ENCODE measurements around the gene TMEM128. TPM values are rescaled to one million over a fixed set of nuclear protein-coding genes. Genes with fewer than 3 reads are reported as not detected.
"Not testable (repeated sequence)": the region's sequence is repeated elsewhere in the genome, so short reads cannot be mapped to it uniquely, and the experiment has no call there.

Gene TMEM128
- total RNA-seq, 2 donors from 2014 or later, result 16.9 to 18.7 TPM

DNA sequence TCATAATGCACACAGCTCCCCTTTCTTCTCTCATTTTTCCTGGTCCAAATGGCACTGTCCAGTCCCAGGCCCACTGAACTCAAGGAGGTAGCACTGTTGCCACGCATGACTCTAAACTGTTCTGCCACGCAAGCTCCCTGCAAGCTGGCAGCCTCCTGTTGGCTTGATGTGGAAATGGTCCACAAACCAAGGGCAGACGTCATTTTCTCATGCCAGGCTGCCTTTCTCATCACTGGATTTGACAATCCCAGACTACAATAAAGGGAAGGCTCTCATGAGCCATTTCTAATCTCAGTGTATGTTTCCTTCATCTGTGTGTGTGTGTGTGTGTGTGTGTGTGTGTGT is 43.6 kb downstream of the TMEM128 start:
- no peaks in the 10 kb centered on the region for H3K4me1 ChIP-seq

GRCh38 chr4:4203688-4204400 is 44.2 kb downstream of the TMEM128 start:
- no peaks in the 10 kb centered on the region for H3K4me1 ChIP-seq
- no peaks in the 10 kb centered on the region for H3K36me3 ChIP-seq
- H3K4me3 ChIP-seq, result no peak overlapping the region
- intact Hi-C loops (cut with DNase I), result no loop called here
- TF ChIP-seq, protein P1, sequence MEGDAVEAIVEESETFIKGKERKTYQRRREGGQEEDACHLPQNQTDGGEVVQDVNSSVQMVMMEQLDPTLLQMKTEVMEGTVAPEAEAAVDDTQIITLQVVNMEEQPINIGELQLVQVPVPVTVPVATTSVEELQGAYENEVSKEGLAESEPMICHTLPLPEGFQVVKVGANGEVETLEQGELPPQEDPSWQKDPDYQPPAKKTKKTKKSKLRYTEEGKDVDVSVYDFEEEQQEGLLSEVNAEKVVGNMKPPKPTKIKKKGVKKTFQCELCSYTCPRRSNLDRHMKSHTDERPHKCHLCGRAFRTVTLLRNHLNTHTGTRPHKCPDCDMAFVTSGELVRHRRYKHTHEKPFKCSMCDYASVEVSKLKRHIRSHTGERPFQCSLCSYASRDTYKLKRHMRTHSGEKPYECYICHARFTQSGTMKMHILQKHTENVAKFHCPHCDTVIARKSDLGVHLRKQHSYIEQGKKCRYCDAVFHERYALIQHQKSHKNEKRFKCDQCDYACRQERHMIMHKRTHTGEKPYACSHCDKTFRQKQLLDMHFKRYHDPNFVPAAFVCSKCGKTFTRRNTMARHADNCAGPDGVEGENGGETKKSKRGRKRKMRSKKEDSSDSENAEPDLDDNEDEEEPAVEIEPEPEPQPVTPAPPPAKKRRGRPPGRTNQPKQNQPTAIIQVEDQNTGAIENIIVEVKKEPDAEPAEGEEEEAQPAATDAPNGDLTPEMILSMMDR (IDR thresholded peaks at IDR 0.05), result no peak
- H3K9me3 ChIP-seq, result no peaks in the 10 kb centered on the region
- no peak overlapping the region for H3K27ac ChIP-seq
- H3K27me3 ChIP-seq, result no peaks in the 10 kb centered on the region
- no peak for DNase-seq
- no peak overlapping the region for H3K9ac ChIP-seq (ENCODE audit: low read depth in 2 of 2, low read length in 2 of 2)

More for the DNA sequence above, 43.6 kb downstream of the TMEM128 start:
- Histone ChIP-seq H3K27ac (no peak overlapping the region), H3K36me3 (no peaks in the 10 kb centered on the region), H3K4me3 (no peak overlapping the region), H3K9ac (ENCODE audit: low read depth in 2 of 2, low read length in 2 of 2) (no peak overlapping the region), H3K9me3 (no peaks in the 10 kb centered on the region), H3K27me3 (no peaks in the 10 kb centered on the region)
- TF ChIP-seq, protein P1 (IDR thresholded peaks at IDR 0.05), result no peak
- DNase-seq, result no peak
- intact Hi-C loops (cut with DNase I), result no loop called here

- intact Hi-C loops (cut with DNase I), result no loop called here
- Histone ChIP-seq H3K27ac (no peak overlapping the region), H3K4me1 (no peaks in the 10 kb centered on the region), H3K27me3 (no peaks in the 10 kb centered on the region), H3K36me3 (no peaks in the 10 kb centered on the region), H3K9me3 (no peaks in the 10 kb centered on the region), H3K4me3 (no peak overlapping the region), H3K9ac (ENCODE audit: low read depth in 2 of 2, low read length in 2 of 2) (no peak overlapping the region)
- no peak for DNase-seq
- TF ChIP-seq, protein P1 (IDR thresholded peaks at IDR 0.05), result no peak
These were observed 45.5 kb downstream of the TMEM128 start for GRCh38 chr4:4202510-4202909.

- Histone ChIP-seq H3K4me1 (no peaks in the 10 kb centered on the region), H3K27me3 (no peaks in the 10 kb centered on the region), H3K9me3 (no peaks in the 10 kb centered on the region), H3K36me3 (no peaks in the 10 kb centered on the region), H3K4me3 (no peak overlapping the region), H3K27ac (no peak overlapping the region), H3K9ac (ENCODE audit: low read depth in 2 of 2, low read length in 2 of 2) (no peak overlapping the region)
- intact Hi-C loops (cut with DNase I), result no loop called here
- TF ChIP-seq, protein P1 (IDR thresholded peaks at IDR 0.05), result no peak
- DNase-seq, result no peak
These were observed 47.4 kb downstream of the TMEM128 start for GRCh38 chr4:4200624-4201023.

DNA sequence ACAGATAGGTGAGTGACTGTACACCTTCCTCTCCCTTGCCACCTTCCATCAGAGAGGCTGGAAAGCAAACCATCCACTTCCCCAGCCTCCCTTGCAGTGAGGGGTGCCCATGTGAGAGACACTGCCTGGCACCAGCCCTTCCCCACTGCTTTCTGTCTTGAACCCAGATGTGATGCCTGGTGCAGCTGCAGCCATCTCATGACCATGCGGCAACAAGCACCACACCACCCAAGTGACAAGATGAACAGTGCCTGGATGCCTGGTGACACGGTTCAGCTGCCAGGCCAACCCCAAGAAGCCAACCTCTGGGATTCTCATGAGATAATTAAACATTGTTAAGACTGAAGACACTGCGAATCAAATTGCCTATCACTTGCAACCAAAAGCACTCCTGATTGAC is 52.7 kb downstream of the TMEM128 start:
- no peak for DNase-seq
- intact Hi-C loops (cut with DNase I), result no loop called here
- Histone ChIP-seq H3K36me3 (no peaks in the 10 kb centered on the region), H3K27me3 (no peaks in the 10 kb centered on the region), H3K4me1 (no peaks in the 10 kb centered on the region), H3K9ac (ENCODE audit: low read depth in 2 of 2, low read length in 2 of 2) (no peak overlapping the region), H3K4me3 (no peak overlapping the region), H3K27ac (no peak overlapping the region), H3K9me3 (no peaks in the 10 kb centered on the region)
- TF ChIP-seq, protein P1 (IDR thresholded peaks at IDR 0.05), result no peak

- H3K4me1 ChIP-seq; H3K27me3 ChIP-seq; DNase-seq; H3K9ac ChIP-seq (ENCODE audit: low read depth in 2 of 2, low read length in 2 of 2); intact Hi-C loops (cut with DNase I); H3K27ac ChIP-seq; H3K4me3 ChIP-seq; H3K36me3 ChIP-seq; H3K9me3 ChIP-seq: not testable (repeated sequence)
These were observed 59.5 kb downstream of the TMEM128 start for GRCh38 chr4:4188557-4188956.

Other genes starting within 250 kb of the TMEM128 start
- gene OTOP1, start 21.3 kb downstream of the TMEM128 start, total RNA-seq, result not detected
- gene LYAR, start 41.9 kb upstream of the TMEM128 start, total RNA-seq, result 10 to 100 TPM in 1 of 2 donors, 1 to 10 TPM in 1; 6.7 to 16.7 TPM
- gene ZBTB49, start 42.0 kb upstream of the TMEM128 start, total RNA-seq, result 1 to 10 TPM; 4.0 to 5.1 TPM
- gene NSG1, start 138.9 kb upstream of the TMEM128 start, total RNA-seq, result 1 to 10 TPM; 2.4 to 5.9 TPM

Measured in colonic mucosa (tissue), 4 donors.